HG03469 (cell line): Measurements from ENCODE around the gene TRMT61A.

Source experiments
- ATAC-seq: cut with Tn5 transposase; IDR thresholded peaks from one replicate; pipeline ENCODE4 v1.9.1; 2021; ENCODE audit warnings: mild to moderate bottlenecking, moderate library complexity, moderate number of reproducible peaks; ENCODE audit not compliant: unreplicated experiment

The TRMT61A gene

GRCh38 chr14:103533999-103534575 is 5.1 kb downstream of the TRMT61A start:
- no peak for ATAC-seq

GRCh38 chr14:103534576-103535061 is 5.6 kb downstream of the TRMT61A start:
- no peak for ATAC-seq

GRCh38 chr14:103535081-103535890 is 6.3 kb downstream of the TRMT61A start:
- ATAC-seq, result no peak

GRCh38 chr14:103535891-103536565 is 7.0 kb downstream of the TRMT61A start:
- ATAC-seq, result no peak

GRCh38 chr14:103536693-103537092 is 7.7 kb downstream of the TRMT61A start:
- ATAC-seq, result no peak

- ATAC-seq, result no peak
Observed at GRCh38 chr14:103537175-103537990, 8.4 kb downstream of the TRMT61A start.

GRCh38 chr14:103538291-103539055 is 9.5 kb downstream of the TRMT61A start:
- ATAC-seq, result no peak

- no peak for ATAC-seq
Observed at GRCh38 chr14:103539056-103539825, 10.2 kb downstream of the TRMT61A start.

GRCh38 chr14:103540821-103541708 is 12.1 kb downstream of the TRMT61A start:
- no peak for ATAC-seq

GRCh38 chr14:103541709-103542604 is 13.0 kb downstream of the TRMT61A start:
- no peak for ATAC-seq

GRCh38 chr14:103542605-103543088 is 13.7 kb downstream of the TRMT61A start:
- ATAC-seq, result no peak

GRCh38 chr14:103543140-103543539 is 14.1 kb downstream of the TRMT61A start:
- no peak for ATAC-seq

GRCh38 chr14:103543721-103544387 is 14.9 kb downstream of the TRMT61A start:
- ATAC-seq, result no peak

GRCh38 chr14:103544388-103545218 is 15.6 kb downstream of the TRMT61A start:
- no peak for ATAC-seq

- no peak for ATAC-seq
Observed at GRCh38 chr14:103545219-103545914, 16.4 kb downstream of the TRMT61A start.
